Measurements from ENCODE around the gene RNF41. TPM values are rescaled to one million over a fixed set of nuclear protein-coding genes. Genes with fewer than 3 reads are reported as not detected.

RNF41 gene
- total and polyA plus RNA-seq, 3 donors from 2014 or later: 49.3 to 70.2 (median 63.7) TPM

DNA sequence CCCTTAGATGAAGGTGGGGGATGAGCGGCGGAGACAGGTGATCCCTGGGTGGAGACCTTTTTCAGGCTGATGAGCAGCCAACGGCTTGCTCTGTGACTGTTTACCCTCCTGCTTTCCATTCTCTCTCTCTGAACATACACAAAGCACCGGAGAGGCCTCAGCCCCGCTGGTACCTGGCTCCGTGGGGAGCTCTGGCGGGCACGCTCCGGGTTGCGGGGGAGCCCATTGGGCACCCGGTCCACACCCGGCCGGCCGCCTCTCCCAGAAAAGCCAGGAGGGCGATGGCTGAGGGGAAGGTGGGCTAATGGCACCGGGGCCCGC is 33.0 kb downstream of the RNF41 start:
- Histone ChIP-seq H3K27me3 (no peaks in the 10 kb centered on the region), H3K4me3 (peak overlapping the region; percentile 80 to 89), H3K9me3 (no peaks in the 10 kb centered on the region), H3K4me1 (peaks cover 15% of the 10 kb centered on the region), H3K36me3 (ENCODE audit: low read depth, missing control alignments) (no peaks in the 10 kb centered on the region), H3K27ac (peak overlapping the region; percentile 82 to 92)
- WGBS, 2 donors: 1 to 2% methylated on average over 9 to 17 of the region's 17 CpGs
- DNase-seq: no peak
- no peak for TF ChIP-seq POLR2A (IDR thresholded peaks at IDR 0.05)
- TF ChIP-seq, protein P1, sequence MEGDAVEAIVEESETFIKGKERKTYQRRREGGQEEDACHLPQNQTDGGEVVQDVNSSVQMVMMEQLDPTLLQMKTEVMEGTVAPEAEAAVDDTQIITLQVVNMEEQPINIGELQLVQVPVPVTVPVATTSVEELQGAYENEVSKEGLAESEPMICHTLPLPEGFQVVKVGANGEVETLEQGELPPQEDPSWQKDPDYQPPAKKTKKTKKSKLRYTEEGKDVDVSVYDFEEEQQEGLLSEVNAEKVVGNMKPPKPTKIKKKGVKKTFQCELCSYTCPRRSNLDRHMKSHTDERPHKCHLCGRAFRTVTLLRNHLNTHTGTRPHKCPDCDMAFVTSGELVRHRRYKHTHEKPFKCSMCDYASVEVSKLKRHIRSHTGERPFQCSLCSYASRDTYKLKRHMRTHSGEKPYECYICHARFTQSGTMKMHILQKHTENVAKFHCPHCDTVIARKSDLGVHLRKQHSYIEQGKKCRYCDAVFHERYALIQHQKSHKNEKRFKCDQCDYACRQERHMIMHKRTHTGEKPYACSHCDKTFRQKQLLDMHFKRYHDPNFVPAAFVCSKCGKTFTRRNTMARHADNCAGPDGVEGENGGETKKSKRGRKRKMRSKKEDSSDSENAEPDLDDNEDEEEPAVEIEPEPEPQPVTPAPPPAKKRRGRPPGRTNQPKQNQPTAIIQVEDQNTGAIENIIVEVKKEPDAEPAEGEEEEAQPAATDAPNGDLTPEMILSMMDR (IDR thresholded peaks at IDR 0.05): no peak
- intact Hi-C loops (cut with DNase I; ENCODE audit: low total_unique reads): loop anchor here (2.0 kb wide), 1 partner anchor 70 kb away; the partner anchor contains the start of gene ZC3H10

DNA sequence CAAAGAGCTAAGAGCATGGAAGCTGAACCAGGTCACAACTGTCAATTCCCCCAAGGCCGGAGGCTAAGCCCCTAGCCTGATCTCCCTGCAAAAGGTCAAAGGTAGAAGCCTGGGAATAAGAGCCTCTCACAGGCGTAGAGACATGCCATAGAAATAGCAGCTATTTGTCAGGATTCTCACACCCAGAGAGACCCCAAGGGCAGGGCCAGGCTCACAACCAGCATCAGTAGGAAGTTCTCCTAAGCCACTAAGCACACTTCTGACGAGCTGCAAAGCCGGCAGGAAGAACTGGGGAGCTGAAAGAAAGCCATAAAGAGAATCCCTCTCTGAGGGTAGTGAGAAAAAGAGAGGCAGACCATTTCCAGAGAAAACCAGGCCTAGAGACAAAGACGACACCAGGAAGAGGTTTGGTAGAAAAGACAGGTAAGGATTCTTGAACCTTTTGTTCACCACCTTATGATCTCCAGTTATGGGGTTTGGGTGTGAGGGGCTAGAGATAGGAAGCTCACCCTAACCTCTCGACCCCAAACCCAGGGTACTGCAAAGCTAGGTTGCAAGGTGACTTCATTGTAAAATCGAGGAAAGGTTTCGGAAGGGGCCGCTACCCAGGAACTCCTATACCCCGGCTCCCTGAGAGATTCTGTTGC is 33.5 kb downstream of the RNF41 start:
- H3K4me3 ChIP-seq: peak overlapping the region; percentile 80 to 89
- H3K4me1 ChIP-seq: peaks cover 15% of the 10 kb centered on the region
- DNase-seq: no peak
- WGBS, 2 donors: 7 to 10% methylated on average over 10 of the region's 10 CpGs
- no peaks in the 10 kb centered on the region for H3K27me3 ChIP-seq
- no peaks in the 10 kb centered on the region for H3K36me3 ChIP-seq (ENCODE audit: low read depth, missing control alignments)
- intact Hi-C loops (cut with DNase I; ENCODE audit: low total_unique reads): loop anchor here (2.0 kb wide), 1 partner anchor 69 kb away; the partner anchor contains the start of gene ZC3H10
- TF ChIP-seq, protein P1 (IDR thresholded peaks at IDR 0.05): no peak
- no peak for TF ChIP-seq POLR2A (IDR thresholded peaks at IDR 0.05)
- peak overlapping the region; percentile 82 to 92 for H3K27ac ChIP-seq
- H3K9me3 ChIP-seq: no peaks in the 10 kb centered on the region

DNA sequence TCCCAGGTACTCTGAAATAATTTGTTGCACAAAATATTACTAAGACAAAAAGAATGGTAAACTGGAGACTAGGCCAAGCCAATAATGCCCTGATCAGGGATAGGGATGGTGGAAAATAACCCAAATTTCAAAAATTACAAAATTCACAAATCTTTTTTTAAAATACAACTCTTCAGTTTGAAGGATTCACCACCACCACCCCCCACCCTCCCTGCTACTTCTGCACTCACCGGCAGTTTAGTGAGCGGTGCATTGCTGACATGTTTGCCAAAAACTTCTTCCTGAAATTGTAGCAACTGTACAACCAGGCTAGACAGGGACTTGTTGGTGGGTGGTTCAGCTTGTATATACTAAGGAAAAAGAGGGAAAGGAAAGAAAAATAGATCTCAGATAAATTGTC is 34.8 kb downstream of the RNF41 start:
- Histone ChIP-seq H3K27me3 (no peaks in the 10 kb centered on the region), H3K4me1 (peaks cover 15% of the 10 kb centered on the region), H3K27ac (no peak overlapping the region), H3K9me3 (no peaks in the 10 kb centered on the region), H3K4me3 (no peak overlapping the region), H3K36me3 (ENCODE audit: low read depth, missing control alignments) (no peaks in the 10 kb centered on the region)
- DNase-seq: no peak
- intact Hi-C loops (cut with DNase I; ENCODE audit: low total_unique reads): no loop called here
- WGBS, 2 donors: 48 to 50% methylated on average over 2 of the region's 2 CpGs
- TF ChIP-seq, protein P1 (IDR thresholded peaks at IDR 0.05): no peak
- TF ChIP-seq POLR2A (IDR thresholded peaks at IDR 0.05): no peak

DNA sequence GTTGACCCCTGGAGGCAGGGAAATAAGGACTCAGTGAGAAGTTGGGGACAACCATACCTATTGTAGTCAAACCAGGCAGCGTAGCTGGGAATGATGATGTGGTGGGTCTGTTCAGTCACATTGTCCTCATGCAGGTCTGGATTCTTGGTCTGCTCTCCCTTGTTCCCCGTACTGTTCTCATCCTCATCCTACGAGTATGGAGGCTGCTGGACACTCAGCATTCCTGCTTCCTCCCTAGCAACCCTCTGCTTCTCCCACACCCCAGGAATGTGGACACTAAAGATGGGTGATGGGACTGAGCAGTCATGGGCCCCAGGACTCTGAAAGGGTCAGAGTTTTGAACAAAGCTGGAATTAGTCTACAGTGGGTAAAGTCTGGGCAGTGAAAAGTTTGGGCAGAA is 43.4 kb downstream of the RNF41 start:
- Histone ChIP-seq H3K9me3 (no peaks in the 10 kb centered on the region), H3K27ac (no peak overlapping the region), H3K4me1 (no peaks in the 10 kb centered on the region), H3K4me3 (no peak overlapping the region), H3K27me3 (no peaks in the 10 kb centered on the region), H3K36me3 (ENCODE audit: low read depth, missing control alignments) (no peaks in the 10 kb centered on the region)
- intact Hi-C loops (cut with DNase I; ENCODE audit: low total_unique reads): no loop called here
- TF ChIP-seq, protein P1 (IDR thresholded peaks at IDR 0.05): no peak
- no peak for TF ChIP-seq POLR2A (IDR thresholded peaks at IDR 0.05)
- WGBS, 2 donors: 91 to 97% methylated on average over 3 of the region's 3 CpGs
- no peak for DNase-seq

DNA sequence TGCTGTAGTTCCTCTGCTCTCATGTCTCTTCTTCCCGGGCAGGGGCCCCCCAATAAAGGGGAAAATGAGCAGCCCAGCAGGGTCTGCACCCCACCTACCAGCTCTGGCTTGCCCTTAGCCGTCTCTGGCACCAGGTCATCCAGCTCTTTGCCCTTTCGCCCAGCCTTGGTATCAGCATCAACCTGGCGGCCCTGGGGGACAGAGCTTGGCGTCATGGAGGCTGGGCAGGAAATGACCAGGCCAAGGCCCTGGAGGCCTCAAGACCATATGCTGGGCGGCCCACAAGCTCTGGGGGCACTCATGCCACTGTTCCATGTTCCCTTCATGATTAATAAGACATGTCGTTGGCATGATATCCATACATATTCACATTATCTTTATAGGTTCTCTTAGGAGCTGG is 48.9 kb downstream of the RNF41 start:
- Histone ChIP-seq H3K4me3 (no peak overlapping the region), H3K27me3 (no peaks in the 10 kb centered on the region), H3K36me3 (ENCODE audit: low read depth, missing control alignments) (no peaks in the 10 kb centered on the region), H3K9me3 (no peaks in the 10 kb centered on the region), H3K27ac (no peak overlapping the region), H3K4me1 (no peaks in the 10 kb centered on the region)
- intact Hi-C loops (cut with DNase I; ENCODE audit: low total_unique reads): no loop called here
- TF ChIP-seq POLR2A (IDR thresholded peaks at IDR 0.05): no peak
- TF ChIP-seq, protein P1 (IDR thresholded peaks at IDR 0.05): no peak
- WGBS, 2 donors: 87 to 99% methylated on average over 7 of the region's 7 CpGs
- no peak for DNase-seq

All from testis (tissue), 3 donors.